PFSK-1 (cell line): ENCODE results near the gene NECTIN1.

Experiments used
- FOXP2 ChIP-seq: optimal IDR thresholded peaks from 2 replicates; pipeline ENCODE3; 2011; ENCODE audit warnings: borderline replicate concordance, control low read depth, inconsistent platforms; ENCODE audit not compliant: insufficient read depth; ENCODE audit errors: extremely low read length, extremely low read depth
- POLR2AphosphoS5 ChIP-seq: IDR thresholded peaks from 2 replicates; pipeline ENCODE4 v1.6.1; 2012; ENCODE audit warnings: low read depth, mild to moderate bottlenecking, control low read depth, low read length, moderate library complexity
- SIN3A ChIP-seq: IDR thresholded peaks from 2 replicates; pipeline ENCODE4 v1.6.1; 2012; ENCODE audit warnings: mild to moderate bottlenecking, low read length, moderate library complexity, borderline replicate concordance; ENCODE audit not compliant: insufficient read depth
- TAF1 ChIP-seq: IDR thresholded peaks from 2 replicates; pipeline ENCODE4 v1.6.1; 2012; ENCODE audit warnings: low read length, control low read depth, borderline replicate concordance; ENCODE audit not compliant: insufficient read depth

GRCh38 chr11:119721129-119722120 lies 7.6 kb downstream of the NECTIN1 start:
- no peak for TF ChIP-seq TAF1
- TF ChIP-seq POLR2AphosphoS5 = no peak
- TF ChIP-seq FOXP2 = no peak
- TF ChIP-seq SIN3A = no peak
